GM10248 (cell line): ENCODE measurements around the gene SOX2.

Experiments
- CTCF ChIA-PET: fragments of 300-600 bp; sonication (Branson Sonifier 250); formaldehyde crosslinking; extraction: SDS; loops from one replicate; lab custom pipeline; 2021; ENCODE audit warnings: antibody characterized with exemption; lab: Yijun Ruan, JAX
- POLR2A ChIA-PET: fragments of 350-650 bp; sonication (Branson Sonifier 250); formaldehyde crosslinking; extraction: SDS; loops from one replicate; lab custom pipeline; 2020; ENCODE audit warnings: antibody characterized with exemption; lab: Yijun Ruan, JAX
- DNase-seq: peaks from one replicate; pipeline ENCODE4 v3.0.0; 2012; ENCODE audit errors: extremely low spot score
- CTCF ChIP-seq: IDR thresholded peaks from 2 replicates; pipeline ENCODE4 v1.5.1; 2012; ENCODE audit warnings: mild to moderate bottlenecking, low read depth; ENCODE audit errors: extremely low read depth, missing control alignments, control extremely low read depth

The SOX2 gene

GRCh38 chr3:181703601-181704420 is 7.9 kb upstream of the SOX2 start:
- POLR2A ChIA-PET: no interaction called here
- CTCF ChIA-PET: interaction anchor here (1.0 to 2.0 kb wide), 5 partner anchors 9 to 980 kb away, joined by 3 to 6 read pairs (median 3); no protein-coding TSS in a partner anchor
- DNase-seq: no peak
- TF ChIP-seq CTCF: no peak

- no peak for DNase-seq
- CTCF ChIA-PET: interaction anchor here (1.0 to 2.0 kb wide), 5 partner anchors 9 to 979 kb away, joined by 3 to 6 read pairs (median 3); no protein-coding TSS in a partner anchor
- POLR2A ChIA-PET: no interaction called here
- no peak for TF ChIP-seq CTCF
These were observed 7.2 kb upstream of the SOX2 start for GRCh38 chr3:181704421-181705085.

GRCh38 chr3:181705086-181705480 is 6.6 kb upstream of the SOX2 start:
- ChIA-PET POLR2A (no interaction called here), CTCF (interaction anchor here (1.0 to 2.0 kb wide), 5 partner anchors 8 to 978 kb away, joined by 3 to 6 read pairs (median 3); no protein-coding TSS in a partner anchor)
- no peak for DNase-seq
- TF ChIP-seq CTCF: no peak

- no peak for TF ChIP-seq CTCF
- CTCF ChIA-PET: interaction anchor here (1.0 to 4.1 kb wide), 9 partner anchors 9 to 976 kb away, joined by 3 to 31 read pairs (median 8); no protein-coding TSS in a partner anchor
- POLR2A ChIA-PET: no interaction called here
- no peak for DNase-seq
These were observed 3.7 kb upstream of the SOX2 start for GRCh38 chr3:181707980-181708379.

GRCh38 chr3:181709537-181710279 is 2.0 kb upstream of the SOX2 start:
- POLR2A ChIA-PET: no interaction called here
- CTCF ChIA-PET: interaction anchor here (1.0 to 4.1 kb wide), 13 partner anchors 8 to 974 kb away, joined by 3 to 31 read pairs (median 7); no protein-coding TSS in a partner anchor

More at GRCh38 chr3:181709537-181710279, 2.0 kb upstream of the SOX2 start:
- peak; percentile 77 for TF ChIP-seq CTCF
- DNase-seq: no peak
